ENCODE data around the gene SHISA5.
"Not testable (repeated sequence)": the region's sequence is repeated elsewhere in the genome, so short reads cannot be mapped to it uniquely, and the experiment has no call there.

The SHISA5 gene

GRCh38 chr3:48518638-48519276 is 14.8 kb upstream of the SHISA5 start:
- DNase-seq, result peak; percentile 20

GRCh38 chr3:48518069-48518468 is 14.1 kb upstream of the SHISA5 start:
- no peak for DNase-seq

DNA sequence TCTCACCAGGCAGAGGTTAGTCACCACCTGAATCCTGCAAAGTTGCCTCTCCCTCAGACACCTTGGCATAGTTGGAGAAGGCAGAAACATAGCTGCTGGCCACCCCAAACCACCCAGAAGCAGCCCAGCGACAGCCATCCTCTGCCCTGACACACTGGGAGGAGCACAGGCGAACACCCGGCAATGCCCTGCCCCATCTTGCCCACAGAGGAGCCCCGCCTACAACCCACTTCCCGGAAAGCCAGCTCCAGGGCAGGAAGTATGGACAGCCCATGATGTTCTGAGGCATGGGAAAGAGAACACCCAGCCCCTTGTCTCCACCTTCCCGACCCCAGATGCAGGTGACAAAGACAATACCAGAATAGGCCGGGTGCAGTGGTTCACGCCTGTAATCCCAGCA is 12.6 kb upstream of the SHISA5 start:
- DNase-seq, result no peak

- no peak for DNase-seq
These were observed 10.7 kb upstream of the SHISA5 start for GRCh38 chr3:48514431-48515227.

DNA sequence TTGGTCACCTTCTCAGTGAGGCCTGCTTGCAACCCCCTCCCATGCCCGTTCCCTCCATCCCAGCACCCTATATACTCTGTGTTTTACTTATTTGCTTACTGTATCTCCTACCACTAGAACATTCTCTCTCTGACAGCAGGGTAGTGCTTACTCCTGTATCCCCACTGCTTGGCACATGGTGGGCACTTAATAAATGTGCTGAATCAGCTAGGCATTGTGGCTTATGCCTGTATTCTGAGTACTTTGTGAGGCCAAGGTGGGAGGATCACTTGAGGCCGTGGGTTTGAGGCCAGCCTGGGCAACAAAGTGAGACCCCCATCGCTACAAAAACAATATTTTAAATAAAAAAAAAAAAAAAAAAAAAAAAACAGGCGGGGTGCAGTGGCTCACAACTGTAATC is 7.6 kb upstream of the SHISA5 start:
- no peak for DNase-seq

DNA sequence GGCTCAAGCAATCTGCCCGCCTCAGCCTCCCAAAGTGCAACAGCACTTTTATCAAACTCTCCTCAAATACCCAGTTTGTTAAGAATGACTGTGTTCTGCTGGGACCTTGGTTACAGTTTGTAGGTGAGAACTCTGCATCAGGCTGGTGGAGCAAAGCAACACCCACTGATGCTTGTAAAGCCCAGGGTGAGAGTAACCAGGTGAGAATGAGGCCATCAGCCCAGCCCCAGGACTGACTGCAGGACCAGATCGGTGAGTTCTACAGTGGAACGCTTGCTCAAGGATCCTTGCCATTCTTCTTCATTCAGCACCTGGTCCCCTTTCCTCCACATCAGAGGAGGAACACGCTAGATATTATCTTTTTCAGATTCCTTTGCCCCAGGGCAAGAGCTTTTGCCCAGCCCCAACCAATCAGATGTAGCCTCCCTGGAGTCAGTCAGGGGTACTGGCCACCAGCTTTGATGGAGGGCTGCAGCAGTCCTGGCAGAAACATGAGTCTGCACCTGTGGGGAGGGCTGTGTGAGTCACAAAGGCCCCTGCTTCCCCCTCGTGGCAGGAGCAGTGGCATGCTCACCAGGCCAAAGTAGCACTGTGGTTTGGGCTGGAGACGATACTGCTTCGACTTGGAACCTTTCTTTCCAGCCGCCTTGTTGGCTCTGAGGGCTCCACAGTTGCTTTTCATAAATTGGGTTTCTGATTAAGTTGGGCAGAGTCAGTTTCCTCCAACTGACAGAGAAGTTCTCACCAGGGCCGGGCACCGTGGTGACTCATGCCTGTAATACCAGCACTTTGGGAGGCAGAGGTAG is 3.5 kb upstream of the SHISA5 start:
- DNase-seq, result peak; percentile 71

DNA sequence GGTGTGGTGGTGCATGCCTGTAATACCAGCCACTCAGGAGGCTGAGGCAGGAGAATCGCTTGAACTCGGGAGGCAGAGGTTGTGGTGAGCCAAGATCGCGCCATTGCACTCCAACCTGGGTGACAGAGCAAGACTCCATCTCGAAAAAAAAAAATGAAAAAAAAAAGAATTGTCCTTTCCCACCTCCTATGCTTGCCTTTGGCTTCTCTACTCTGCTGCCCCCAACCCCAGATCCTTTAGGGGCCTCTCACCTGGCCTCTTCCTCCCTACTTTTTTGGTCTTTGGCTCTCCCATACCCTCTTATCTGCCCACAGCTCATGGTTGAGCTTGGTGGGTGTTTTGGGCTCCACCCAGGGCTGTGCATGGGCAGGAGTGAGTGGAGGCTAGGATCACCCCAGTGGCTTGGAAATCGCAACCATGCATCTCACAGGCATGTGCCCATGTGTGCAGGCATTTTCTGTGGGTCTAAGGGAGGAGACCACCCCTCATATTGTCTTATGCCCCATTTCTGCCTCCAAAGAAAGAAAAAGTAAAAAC is 2.1 kb upstream of the SHISA5 start:
- no peak for DNase-seq

- no peak for DNase-seq
These were observed 1.2 kb upstream of the SHISA5 start for GRCh38 chr3:48505146-48505545.

GRCh38 chr3:48503401-48504050 is 448 bp downstream of the SHISA5 start:
- DNase-seq, result no peak

DNA sequence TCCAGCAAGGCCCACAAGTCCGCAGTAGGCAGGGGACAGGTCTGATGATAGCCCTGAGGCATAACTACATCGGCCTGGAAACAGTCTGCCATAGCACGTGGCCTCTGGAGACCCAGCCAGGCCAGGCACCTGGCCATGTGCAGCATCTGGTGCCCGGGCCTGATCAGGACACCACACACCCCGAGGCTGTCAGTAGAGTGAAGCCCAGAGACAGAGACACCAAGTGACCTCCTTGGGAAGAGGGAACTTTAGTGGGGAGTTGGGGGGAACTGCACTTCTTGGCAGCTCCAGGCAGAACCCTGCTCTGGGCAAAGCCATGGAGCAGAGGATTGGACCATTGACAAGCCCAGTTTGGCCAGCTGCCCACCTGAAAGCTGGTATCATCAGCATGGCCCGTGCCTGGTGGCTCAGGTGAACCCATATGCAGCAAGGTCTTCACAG is 1.2 kb downstream of the SHISA5 start:
- no peak for DNase-seq

GRCh38 chr3:48502121-48502520 is 1.9 kb downstream of the SHISA5 start:
- DNase-seq, result no peak

GRCh38 chr3:48501196-48501595 is 2.8 kb downstream of the SHISA5 start:
- DNase-seq, result no peak

DNA sequence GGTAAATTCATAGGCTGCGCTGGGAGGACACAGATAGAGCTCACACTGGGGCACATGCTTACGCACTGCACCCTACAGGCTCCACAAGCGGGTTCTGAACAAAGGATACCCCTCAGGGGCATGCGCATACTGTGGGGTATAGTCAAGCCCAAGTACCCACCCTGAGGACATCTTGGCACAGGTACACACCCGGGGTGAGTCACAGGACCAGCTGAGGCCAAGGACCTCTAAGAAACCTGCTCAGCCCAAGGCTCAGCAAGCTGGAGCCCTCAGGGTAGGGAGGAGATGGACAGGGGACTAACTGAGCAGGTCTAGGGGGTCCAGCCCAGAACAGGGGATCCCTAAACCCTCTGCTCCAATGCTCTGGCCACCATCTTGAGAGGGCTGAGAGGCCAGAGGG is 3.3 kb downstream of the SHISA5 start:
- DNase-seq, result no peak

DNA sequence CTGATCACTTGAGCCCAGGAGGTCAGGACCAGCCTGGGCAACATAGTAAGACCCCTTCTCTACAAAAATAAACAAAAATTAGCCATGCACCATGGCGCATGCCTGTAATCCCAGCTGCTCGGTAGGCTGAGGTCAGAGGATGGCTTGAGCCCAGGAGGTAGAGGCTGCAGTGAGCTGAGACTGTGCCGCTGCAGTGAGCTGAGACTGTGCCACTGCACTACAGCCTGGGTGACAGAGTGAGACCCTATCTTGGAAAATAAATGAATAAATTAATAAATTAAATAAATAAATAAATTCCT is 10.8 kb downstream of the SHISA5 start:
- DNase-seq, result no peak

DNA sequence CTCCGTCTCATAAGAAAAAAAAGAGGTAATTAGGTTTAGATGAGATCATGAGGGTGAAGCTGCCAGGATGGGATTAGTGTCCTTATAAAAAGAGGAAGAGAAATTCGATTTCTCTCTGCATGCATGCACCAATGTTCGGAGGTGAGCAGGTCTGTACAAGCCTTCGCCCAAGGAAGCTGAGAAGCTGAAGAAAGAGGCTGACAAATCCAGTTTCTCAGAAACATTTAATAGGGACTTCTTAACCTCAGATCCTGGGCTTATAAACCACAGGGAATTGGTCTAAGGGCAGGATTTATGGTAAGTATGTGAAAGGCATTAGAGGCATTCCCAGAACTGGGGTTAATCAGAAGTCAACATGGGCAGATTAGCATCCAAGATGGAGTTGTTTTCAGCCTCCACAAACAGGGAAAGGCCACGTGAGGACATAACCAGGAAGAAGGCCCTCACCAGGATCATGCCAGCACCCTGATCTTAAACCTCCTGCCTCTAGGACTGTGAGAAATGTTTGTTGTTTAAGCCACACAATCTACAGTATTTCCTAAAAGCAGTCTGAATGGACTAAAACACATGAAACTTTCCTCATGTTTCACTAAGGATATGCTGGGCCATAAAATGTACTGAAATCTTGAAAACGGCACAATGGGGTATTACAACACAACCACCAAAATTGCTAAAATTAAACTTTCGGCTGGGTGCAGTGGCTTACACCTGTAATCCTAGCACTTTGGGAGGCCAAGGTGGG is 11.3 kb downstream of the SHISA5 start:
- DNase-seq, result peak; percentile 97

GRCh38 chr3:48486952-48487351 is 17.0 kb downstream of the SHISA5 start:
- DNase-seq, result no peak

GRCh38 chr3:48482822-48483221 is 21.2 kb downstream of the SHISA5 start:
- DNase-seq, result not testable (repeated sequence)

GRCh38 chr3:48480891-48481290 is 23.1 kb downstream of the SHISA5 start:
- DNase-seq, result not testable (repeated sequence)

DNA sequence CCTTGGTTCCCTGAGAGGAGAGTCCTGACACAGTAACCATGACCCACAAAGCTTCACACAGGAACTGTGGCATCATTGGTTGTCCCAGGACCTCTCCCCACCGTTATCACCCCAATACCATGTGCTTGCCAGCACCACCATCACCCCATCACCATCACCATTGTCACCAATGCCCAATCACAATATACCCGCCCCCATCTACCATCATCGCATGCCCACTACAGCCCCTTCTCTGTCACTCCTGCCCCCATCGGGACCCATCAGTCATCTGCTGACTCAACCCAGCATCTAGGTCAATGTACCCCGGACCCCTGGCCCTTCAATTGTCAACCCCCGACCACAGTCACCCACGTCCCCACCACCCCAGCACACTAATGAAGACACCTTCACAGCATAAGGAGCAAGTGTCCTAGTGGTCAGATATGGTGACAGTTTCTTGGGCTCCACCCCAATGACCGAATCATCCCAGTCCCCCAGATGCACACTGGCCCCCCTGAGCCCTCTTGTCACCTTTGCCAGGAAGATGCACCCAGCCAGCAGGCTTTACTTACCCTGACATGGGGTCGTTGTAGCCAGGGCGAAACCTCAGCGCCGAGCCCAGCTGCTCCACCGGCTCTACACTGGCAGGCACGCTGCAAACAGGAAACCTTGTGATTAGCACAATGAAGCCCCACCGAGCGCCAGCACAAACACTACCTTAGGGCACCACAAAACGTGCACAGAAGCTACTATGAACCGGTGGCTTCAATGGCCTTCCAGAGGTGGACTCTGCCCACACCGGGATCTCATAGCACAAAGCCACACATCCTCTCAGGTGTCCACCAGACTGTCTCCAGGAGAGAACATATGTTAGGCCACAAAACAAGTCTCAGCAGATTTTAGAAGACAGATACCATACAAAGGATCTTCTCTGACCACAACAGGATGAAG is 25.1 kb downstream of the SHISA5 start:
- DNase-seq, result peak; percentile 70

GRCh38 chr3:48477959-48478520 is 25.9 kb downstream of the SHISA5 start:
- DNase-seq, result no peak
